ENCODE measurements around the gene HSPB2. TPM values are rescaled to one million over a fixed set of nuclear protein-coding genes. Genes with fewer than 3 reads are reported as not detected.
"Not testable (repeated sequence)": the region's sequence is repeated elsewhere in the genome, so short reads cannot be mapped to it uniquely, and the experiment has no call there.

The HSPB2 gene
- total RNA-seq, 1 donor from 2014 or later: 14.4 TPM

- intact Hi-C loops (cut with DNase I): no loop called here
- ATAC-seq: peak; percentile 82
Measured at GRCh38 chr11:111911563-111912401, 752 bp upstream of the HSPB2 start, which contains the start of gene CRYAB. Gene CRYAB (minus strand): TSS chr11:111911770. CDS start chr11:111911724, 46 bp downstream.

GRCh38 chr11:111913031-111913861 is 712 bp downstream of the HSPB2 start:
- peak; percentile 64 for ATAC-seq
- peak; percentile 67 for DNase-seq (ENCODE audit: low spot score)
- intact Hi-C loops (cut with DNase I): no loop called here

More at GRCh38 chr11:111911563-111912401, 752 bp upstream of the HSPB2 start, which contains the start of gene CRYAB:
- peak; percentile 90 for DNase-seq (ENCODE audit: low spot score)

DNA sequence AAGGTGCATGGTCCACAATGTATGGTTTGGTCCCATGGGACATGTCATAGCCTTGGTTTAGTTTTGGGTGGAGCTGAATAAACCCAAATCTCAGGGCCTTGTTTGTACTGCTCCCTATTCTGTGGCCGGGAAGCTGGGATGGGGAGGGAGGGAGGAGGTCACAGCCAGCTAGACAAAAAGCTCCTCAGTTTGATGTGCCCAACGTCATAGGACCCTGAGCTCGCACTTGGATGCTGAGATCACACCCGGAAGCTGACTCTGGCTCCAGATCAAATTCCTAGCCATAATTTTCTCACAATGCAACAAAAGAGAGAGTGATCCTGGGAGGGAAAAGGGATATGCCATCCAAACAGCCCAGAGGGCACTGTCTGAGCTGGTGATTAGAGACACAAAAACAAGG is 1.5 kb downstream of the HSPB2 start:
- ATAC-seq (peak; percentile 79), DNase-seq (ENCODE audit: low spot score) (peak; percentile 86)
- intact Hi-C loops (cut with DNase I): no loop called here

DNA sequence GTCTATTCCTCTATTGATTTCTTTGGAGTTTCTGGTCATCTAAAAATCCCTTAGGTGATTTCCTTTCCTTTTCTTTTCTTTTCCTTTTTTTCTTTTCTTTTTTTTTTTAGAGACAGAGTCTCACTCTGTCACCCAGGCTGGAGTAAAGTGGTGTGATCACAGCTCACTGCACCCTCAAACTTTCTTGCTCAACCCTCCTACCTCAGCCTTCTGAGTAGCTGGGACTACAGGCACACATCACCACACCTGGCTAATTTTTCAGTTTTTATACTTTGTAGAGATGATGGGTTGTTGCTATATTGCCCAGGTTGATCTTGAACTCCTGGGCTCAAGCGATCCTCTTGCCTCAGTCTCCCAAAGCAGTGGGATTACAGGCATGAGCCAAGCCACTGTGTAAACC is 4.2 kb downstream of the HSPB2 start:
- ATAC-seq: no peak
- intact Hi-C loops (cut with DNase I): no loop called here
- DNase-seq (ENCODE audit: low spot score): no peak

GRCh38 chr11:111917312-111917711 is 4.8 kb downstream of the HSPB2 start:
- no peak for DNase-seq (ENCODE audit: low spot score)
- intact Hi-C loops (cut with DNase I): no loop called here
- no peak for ATAC-seq

GRCh38 chr11:111917788-111918187 is 5.3 kb downstream of the HSPB2 start:
- no peak for ATAC-seq
- DNase-seq (ENCODE audit: low spot score): no peak
- intact Hi-C loops (cut with DNase I): no loop called here

DNA sequence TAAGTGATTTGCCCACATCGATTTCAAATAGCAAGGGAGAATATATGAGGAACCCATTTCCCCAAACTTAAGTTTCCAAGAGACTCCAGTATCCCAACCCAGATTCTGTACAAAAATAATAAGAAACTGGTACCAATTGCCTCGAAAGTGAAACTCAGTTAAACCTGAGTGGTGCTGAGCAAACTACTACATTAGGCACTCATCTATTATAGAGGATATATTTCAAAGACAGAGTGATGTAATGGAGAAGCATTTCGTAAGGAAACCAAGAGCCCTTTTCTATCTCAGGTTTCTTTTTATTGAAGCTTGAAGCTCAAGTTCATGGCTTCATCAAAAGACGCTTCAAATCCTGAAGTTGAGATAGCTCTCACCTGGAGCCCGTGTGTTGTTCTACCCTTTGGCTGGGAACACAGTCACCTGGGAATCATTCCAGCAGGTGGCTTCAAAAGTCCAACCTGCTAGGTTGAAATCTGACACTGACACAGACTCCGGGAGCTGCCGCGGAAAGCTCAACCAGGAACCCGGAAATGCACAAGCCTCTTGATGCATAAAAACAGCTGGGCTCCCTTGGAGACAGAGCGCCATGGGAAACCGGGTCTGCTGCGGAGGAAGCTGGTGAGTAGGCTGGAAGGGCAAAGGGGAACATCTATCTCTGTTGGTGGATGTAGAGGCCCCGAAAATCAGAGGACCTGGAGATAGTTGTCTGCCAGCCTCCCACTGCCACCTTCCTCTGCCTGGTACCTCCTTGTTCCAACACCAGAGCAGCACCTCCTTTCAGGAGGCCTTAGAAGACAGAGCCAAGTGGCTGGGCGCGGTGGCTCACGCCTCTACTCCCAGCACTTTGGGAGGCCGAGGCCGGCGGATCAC is 6.1 kb downstream of the HSPB2 start, which contains the start of gene C11orf52:
Gene C11orf52 (plus strand): TSS at position 524 of the 867 bp plus-strand sequence. CDS start 60 bp downstream, at position 584.
- DNase-seq (ENCODE audit: low spot score): no peak
- no peak for ATAC-seq
- intact Hi-C loops (cut with DNase I): no loop called here

- intact Hi-C loops (cut with DNase I): no loop called here
- ATAC-seq: no peak
Measured at GRCh38 chr11:111920908-111921307, 8.4 kb downstream of the HSPB2 start.

GRCh38 chr11:111921541-111922230 is 9.2 kb downstream of the HSPB2 start:
- DNase-seq (ENCODE audit: low spot score): no peak
- intact Hi-C loops (cut with DNase I): no loop called here
- ATAC-seq: no peak

More at GRCh38 chr11:111920908-111921307, 8.4 kb downstream of the HSPB2 start:
- DNase-seq (ENCODE audit: low spot score): no peak

DNA sequence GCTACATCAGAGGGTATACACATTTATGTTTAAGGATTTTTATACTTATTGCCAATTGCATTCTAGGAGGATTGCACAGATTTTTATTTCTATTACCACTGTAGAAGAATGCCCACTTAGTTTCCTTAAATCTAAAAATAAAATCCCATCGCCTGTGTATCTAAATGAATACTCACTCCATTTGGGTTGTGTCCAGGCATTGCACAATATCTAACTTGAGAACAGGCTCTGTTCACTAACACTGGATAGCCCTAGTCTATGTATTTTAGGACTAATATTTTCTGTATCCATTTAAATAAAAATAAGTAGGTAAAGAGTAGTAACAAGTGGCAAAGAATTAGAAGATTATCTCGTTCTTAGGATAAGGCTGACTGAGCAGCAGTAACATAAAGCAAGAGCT is 10.3 kb downstream of the HSPB2 start:
- intact Hi-C loops (cut with DNase I): no loop called here
- ATAC-seq: peak; percentile 47
- DNase-seq (ENCODE audit: low spot score): no peak

DNA sequence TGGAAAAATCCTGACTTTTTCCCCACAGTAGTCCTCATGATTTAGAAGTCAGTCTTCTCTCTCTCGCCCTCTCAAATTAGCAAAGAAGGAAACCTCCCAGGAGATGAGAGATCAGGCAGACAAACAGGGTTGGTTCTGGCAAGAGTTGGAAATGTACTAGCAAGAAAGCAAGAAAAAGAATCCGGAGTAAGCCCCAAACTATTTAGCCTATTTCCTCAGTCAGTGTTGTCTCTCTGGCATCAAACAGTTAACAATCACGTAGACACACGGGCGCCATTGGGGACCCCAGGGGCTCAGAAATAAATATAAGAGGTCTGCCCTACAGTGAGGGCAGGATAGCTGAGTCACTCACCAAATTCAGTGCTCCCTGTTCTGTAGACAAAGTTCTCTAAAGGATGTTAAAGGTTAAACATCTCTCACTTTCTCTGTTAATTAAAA is 10.8 kb downstream of the HSPB2 start:
- intact Hi-C loops (cut with DNase I): no loop called here
- DNase-seq (ENCODE audit: low spot score) (no peak), ATAC-seq (peak; percentile 15)

DNA sequence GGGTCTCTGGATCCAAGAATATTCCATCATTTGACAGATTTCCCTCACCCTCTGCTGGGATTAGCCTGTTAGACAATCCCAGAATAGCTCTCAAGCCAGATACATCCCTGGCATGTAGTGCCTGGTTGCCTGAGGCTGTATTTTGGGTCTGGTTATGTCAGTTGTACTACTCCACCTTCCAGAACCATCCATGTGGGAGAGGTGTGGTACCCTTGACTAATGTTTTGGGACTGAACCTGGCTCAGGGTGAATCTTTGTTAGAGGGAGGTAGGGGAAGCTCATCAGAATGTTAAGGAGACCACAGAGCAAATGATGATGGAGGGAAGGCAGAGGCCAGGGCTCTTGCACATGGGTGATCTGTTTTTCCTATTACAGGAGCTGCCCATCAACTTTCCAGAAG is 11.4 kb downstream of the HSPB2 start:
- intact Hi-C loops (cut with DNase I): no loop called here
- DNase-seq (ENCODE audit: low spot score): no peak
- ATAC-seq: no peak

DNA sequence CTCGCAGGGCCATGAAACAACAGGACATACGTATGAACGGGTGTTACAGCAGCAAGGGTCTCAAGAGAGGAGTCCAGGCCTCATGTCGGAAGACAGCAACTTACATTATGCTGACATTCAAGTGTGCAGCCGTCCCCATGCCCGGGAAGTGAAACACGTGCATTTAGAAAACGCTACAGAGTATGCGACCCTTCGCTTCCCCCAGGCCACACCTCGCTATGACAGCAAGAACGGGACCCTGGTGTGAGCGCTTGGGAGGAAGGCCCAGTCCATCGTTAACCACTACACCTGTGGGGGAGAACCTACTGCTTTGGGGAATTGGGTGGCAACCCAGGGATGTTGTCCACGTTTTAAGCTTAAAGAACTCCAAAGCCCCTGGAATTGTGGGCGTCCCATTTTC is 13.4 kb downstream of the HSPB2 start:
- ATAC-seq (no peak), DNase-seq (ENCODE audit: low spot score) (no peak)
- intact Hi-C loops (cut with DNase I): no loop called here

DNA sequence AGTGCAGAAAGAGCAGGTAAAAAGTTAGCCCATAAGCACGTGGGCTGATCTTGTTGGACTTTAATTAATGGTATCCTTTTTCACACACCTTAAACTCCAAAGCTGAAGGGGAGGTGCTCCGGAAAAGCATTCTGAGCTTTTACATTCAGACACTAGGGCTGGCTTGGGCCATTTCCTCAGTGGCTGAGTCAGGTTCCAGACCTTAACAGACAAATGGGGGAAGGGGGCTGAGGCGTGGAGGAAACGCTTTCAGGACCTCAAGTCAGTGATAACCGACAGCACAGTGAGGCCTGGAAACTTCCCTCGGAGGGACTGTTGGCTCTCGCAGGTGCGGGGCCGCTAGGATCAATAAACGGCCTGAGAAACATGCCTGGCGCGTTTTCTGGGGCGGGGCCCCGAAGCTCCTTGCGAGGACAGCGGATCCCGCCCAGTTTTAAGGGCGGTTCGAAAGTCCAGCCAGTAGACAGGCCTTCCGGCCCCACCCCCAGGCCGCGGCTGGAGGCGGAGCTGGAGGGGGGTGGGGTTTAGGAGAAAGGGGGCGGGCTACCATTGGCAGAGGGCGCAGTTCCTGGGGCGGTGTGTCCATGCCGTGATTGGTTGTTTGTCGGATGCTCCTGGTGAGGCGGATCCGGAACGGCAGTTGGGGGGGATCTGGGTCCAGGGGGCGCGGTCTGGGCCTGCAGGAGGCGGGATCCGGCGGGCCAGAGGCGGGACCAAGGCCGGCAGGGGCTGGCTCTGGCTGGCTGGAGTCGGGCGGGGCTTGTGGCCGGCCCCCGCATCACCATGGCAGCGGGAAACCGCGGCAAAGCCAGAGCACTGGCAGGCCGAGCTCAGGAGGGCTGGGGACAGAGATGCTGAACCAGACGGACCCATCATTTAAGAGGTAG is 14.2 kb downstream of the HSPB2 start:
- peak; percentile 96 for ATAC-seq
- intact Hi-C loops (cut with DNase I): no loop called here
- peak; percentile 97 for DNase-seq (ENCODE audit: low spot score)

GRCh38 chr11:111930472-111930871 is 17.9 kb downstream of the HSPB2 start:
- DNase-seq (ENCODE audit: low spot score): no peak
- intact Hi-C loops (cut with DNase I): no loop called here
- ATAC-seq: no peak

DNA sequence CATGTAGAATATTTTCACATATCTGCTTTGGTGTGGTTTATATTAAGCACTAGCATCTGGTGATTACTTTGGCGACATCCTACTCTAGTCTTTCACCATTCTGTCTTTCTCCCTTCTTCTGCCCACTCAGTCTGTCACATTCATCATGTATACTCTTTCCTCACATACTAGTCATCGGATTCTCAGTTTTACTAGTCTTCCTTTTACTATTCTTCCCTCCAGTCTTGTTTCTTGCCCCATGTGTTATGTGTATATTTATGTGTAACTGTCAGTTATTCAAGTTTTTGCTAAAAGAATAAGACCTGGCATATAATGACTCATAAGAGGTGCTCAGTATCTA is 20.0 kb downstream of the HSPB2 start:
- ATAC-seq (no peak), DNase-seq (ENCODE audit: low spot score) (no peak)
- intact Hi-C loops (cut with DNase I): no loop called here

GRCh38 chr11:111933176-111933575 is 20.6 kb downstream of the HSPB2 start:
- DNase-seq (ENCODE audit: low spot score); intact Hi-C loops (cut with DNase I); ATAC-seq: not testable (repeated sequence)

All from sciatic nerve (tissue), 2 donors.